HK-2 (cell line): Measurements from ENCODE around the gene CHN1.

Source experiments
- DNase-seq: peaks from one replicate; pipeline ENCODE4 v3.0.0-alpha.2; 2018; ENCODE audit not compliant: unreplicated experiment

The CHN1 gene

GRCh38 chr2:174925046-174925784 is 80.0 kb downstream of the CHN1 start:
- no peak for DNase-seq

GRCh38 chr2:174924061-174924693 is 81.0 kb downstream of the CHN1 start:
- DNase-seq, result no peak

DNA sequence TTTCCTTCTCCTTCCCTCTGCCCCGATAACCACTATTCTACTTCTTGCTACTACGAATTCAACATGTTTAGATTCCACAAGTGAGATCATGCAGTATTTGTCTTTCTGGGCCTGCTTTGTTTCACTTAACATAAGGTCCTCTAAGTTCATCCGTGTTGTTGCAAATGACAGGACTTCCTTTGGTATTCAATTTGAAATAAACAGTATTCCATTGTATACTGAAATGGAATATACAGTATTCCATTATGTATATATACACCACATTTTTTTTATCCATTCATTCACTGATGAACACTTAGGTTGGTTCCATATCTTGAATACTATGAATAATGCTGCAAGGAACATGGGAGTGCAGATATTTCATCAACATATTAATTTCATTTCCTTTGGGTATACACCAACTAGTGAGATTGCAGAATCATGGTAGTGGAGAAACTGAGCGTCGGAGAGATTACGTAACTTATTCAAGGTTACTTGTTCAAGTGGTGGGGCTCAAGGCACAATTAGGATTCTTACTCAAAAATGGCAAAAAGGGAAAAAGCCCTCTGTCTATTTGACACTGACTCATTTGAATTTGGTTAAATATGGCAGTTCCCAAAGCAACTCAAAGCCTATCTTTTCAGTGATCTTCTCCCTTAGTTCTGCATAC is 85.1 kb downstream of the CHN1 start:
- DNase-seq, result no peak

GRCh38 chr2:174918886-174919526 is 86.2 kb downstream of the CHN1 start:
- DNase-seq, result no peak

DNA sequence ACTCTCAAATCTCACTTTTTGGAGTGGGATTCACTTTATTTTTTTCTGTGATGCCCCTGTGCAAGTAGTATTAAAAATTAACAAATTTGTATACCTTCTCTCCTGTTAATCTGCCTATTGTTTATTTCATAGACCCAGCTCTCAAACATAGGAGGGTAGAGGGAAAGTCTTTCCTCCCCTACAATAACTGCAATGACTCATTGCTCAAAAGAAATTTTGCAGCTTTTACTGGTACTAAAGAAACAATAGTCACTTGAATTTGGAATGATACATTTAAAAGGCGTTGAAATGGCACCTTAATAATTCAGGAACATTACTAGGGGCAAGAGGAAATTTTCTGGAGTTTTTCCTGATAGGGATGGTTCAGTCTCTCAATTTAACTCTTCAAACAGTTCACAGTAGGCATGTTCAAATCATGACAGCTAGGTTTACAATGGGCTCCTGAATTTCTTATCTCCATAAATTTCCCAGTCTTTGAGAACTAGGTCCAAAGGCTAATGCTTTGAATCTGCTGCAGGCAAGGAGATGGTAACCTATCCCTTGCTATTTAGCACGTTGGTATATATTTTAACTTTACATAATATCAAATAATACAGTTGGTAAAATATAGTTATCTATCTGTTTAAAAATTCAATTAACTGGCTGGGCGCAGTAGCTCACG is 88.8 kb downstream of the CHN1 start:
- DNase-seq, result no peak

GRCh38 chr2:174914853-174915760 is 90.1 kb downstream of the CHN1 start:
- DNase-seq, result no peak

- DNase-seq, result no peak
Measured at GRCh38 chr2:174908284-174908683, 96.9 kb downstream of the CHN1 start.

DNA sequence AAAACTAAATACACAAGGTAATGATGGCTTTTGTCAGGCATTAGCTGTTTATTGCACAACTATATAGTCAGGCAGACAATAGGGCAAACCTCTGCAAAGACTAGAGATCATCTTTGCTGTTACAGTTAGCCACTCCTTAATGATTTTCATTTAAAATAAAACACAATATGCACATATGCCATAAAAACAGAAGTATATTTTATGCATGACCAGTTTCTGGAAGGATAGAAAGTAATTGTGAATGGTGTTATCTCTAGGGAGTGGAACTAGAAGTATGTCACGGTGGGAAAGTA is 102.0 kb downstream of the CHN1 start:
- DNase-seq, result no peak

GRCh38 chr2:174902506-174903263 is 102.5 kb downstream of the CHN1 start:
- DNase-seq, result no peak

DNA sequence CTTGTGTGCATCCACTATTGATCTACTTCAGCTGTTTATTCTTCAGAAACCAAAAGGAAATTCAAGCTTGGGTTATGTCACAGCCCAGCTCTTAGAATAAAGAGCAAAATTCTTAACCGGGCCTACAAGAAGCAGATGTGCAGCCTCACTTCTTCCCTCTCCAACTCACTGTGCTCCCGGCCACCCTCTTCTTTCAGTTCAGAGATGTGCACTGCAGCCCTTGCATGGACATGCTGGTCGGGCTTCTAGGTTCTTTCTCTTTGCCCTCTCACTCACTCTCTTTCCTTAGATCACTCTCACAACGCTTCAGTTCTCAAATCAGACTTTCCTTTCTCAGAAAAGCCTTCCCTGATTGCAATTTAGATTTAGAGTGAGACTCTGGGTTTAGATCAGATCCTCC is 104.1 kb downstream of the CHN1 start:
- no peak for DNase-seq

GRCh38 chr2:174897286-174897685 is 107.9 kb downstream of the CHN1 start:
- DNase-seq, result no peak

DNA sequence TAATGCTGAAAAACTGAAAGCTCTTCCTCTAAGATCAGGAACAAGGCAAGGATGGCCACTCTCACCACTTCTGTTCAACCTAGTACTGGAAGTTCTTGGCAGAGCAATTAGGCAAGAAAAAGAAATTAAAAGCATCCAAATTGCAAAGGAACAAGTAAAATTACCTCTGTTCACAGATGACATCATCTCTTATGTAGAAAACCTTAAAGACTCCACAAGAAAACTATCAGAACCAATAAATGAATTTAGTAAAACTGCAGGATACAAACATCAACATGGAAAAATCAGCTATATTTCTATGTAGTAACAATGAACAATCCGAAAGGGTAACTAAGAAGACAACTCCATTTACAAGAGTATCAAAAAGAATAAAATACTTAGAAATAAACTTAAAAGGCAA is 112.2 kb downstream of the CHN1 start:
- DNase-seq, result no peak

DNA sequence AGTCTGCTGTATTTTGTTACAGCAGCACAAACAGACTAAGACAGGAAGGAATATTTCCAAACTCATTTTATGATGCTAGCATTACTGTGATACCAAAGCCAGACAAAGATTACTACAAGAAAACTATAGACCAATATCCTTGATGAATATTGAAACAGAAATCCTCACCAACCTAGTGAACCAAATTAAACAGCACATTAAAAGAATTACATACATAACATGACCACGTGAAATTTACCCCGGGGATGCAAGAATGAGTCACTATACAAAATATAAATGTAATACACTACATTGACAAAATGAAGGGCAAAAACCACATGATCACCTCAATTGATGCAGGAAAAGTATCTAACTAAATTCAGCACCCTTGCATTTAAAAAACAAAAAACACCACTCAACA is 112.6 kb downstream of the CHN1 start:
- no peak for DNase-seq

- DNase-seq, result no peak
Measured at GRCh38 chr2:174888646-174889271, 116.4 kb downstream of the CHN1 start.

DNA sequence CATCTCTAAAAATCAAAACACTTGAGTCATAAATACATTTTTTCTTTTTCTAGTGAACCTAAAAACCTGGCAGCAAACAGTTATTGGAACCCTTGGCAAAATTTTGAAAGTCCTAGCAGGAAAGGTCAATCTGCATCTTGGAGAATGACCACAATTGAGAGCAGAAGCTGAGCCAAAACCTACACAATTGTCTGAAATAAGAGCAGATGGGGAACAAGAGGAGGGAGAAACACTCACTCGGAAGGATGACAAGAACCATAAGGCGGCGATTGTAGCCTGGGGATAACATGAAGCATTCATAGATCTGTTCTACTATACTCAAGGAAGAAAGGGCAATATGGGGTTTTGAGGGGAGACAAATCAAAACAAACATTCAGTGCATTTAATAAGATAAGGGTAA is 117.0 kb downstream of the CHN1 start:
- no peak for DNase-seq

DNA sequence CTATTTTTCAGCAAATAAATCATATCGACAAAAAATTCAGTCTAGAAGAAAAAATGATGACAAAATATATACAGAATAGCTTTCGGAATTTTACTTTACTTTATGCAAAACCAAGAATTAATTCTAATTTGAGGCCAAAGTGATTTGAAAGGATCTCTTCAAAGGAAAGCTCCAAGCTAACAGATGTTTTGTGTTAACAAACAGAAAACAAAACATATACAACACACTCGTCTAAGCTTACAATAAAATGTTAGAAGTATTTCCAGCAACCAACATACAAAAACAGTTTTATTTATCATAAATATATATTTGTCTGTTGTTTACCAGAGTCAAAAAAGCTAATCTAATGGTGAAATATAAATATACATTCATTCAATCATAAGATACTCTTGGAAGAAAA is 122.8 kb downstream of the CHN1 start:
- no peak for DNase-seq

- DNase-seq, result no peak
Measured at GRCh38 chr2:174881678-174882077, 123.5 kb downstream of the CHN1 start.

DNA sequence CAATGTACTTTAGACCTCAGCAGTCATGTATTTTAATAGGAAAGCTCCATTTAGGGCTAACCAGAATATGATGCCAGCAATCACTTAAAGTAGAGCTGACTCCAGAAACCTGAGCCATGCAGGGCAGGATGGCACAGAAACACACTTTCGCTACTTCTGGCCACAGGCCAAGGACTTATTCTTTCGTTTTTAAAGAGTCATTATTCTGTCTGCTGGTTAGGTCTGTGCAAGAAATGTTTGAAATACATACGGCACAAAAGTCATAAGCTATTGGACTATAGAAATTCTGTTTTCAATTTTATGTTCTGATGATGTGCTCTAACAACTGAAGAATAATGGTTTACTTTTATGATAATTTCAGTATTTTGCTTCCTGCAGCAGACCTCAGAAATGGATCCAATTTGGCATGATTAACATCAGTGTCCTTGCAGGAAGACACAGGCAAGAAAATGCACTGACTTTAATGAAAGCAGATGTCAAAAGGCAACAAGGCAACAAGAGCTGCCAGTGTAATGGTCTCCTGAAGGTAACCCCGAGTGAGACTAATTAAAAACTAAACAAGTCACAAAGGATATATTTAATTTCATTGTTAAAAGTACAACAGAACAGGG is 126.5 kb downstream of the CHN1 start:
- DNase-seq, result no peak

DNA sequence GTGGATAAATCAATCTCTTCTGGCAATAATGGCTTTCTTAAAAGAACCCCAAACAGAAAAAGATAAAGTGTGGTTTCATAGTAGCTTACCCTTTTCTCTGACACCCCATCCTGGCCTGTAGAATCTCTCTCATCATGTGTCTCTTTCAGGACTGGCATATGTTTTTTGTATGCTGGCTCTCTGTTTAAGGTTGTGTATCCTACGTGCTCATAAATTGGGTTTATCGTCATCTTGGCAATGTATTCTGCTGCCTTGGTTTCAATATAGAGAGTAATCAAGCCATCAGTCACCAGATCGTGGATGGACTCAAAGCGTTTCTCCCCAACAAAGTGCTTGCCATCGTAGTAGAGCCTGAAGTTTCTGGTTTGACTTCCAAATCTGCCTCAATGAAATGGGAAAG is 127.4 kb downstream of the CHN1 start:
- DNase-seq, result no peak

GRCh38 chr2:174877301-174877700 is 127.9 kb downstream of the CHN1 start:
- DNase-seq, result no peak
